HCT116 (cell line): Measurements from ENCODE around the gene SYTL2. TPM values are rescaled to one million over a fixed set of nuclear protein-coding genes. Genes with fewer than 3 reads are reported as not detected.

Experiments used
- ATAC-seq: fragments of 200-7000 bp; cut with Tn5 transposase; 2 replicates; pipeline ENCODE4 v1.9.1; 2020; ENCODE audit warnings: mild to moderate bottlenecking, moderate library complexity
- BruUV-seq: library from RNA; stranded (reverse); fragments of 400-500 nt; replicated peaks from 2 replicates; lab custom pipeline; 2021; lab: Mats Ljungman, UMichigan
- CTCF ChIA-PET: fragments of 300-600 bp; sonication (Branson Sonifier 250); formaldehyde crosslinking; loops from one replicate; lab custom pipeline; 2021; ENCODE audit warnings: antibody characterized with exemption; lab: Charles Lee
- POLR2A ChIA-PET: fragments of 300-600, 350-600 bp; sonication (Branson Sonifier 250); formaldehyde crosslinking; loops from one replicate; lab custom pipeline; 2021; ENCODE audit warnings: antibody characterized with exemption; lab: Charles Lee
- RAD21 ChIA-PET, 2 experiments: fragments of 300-600 bp; sonication (Branson Sonifier 250); formaldehyde crosslinking; loops; one replicate each; lab custom pipeline; 2023; ENCODE audit warnings: low total read pairs in 2 of 2; ENCODE audit not compliant: uncharacterized antibody in 2 of 2, unreplicated experiment in 2 of 2, low non-redundant PET in 1 of 2; lab: Charles Lee
- DNase-seq: peaks from one replicate; pipeline ENCODE4 v3.0.0-alpha.2; 2010; ENCODE audit warnings: low read depth, low spot score
- H2AFZ ChIP-seq: fragments of 200-600 bp; shearing (Covaris generic), sonication (generic); 2 replicates; pipeline ENCODE4 v1.6.1; 2017; ENCODE audit warnings: low read depth, mixed run types, mixed read lengths, antibody characterized with exemption, low read length; ENCODE audit not compliant: poor library complexity, severe bottlenecking
- H3K27ac ChIP-seq: 2 replicates; pipeline ENCODE4 v1.5.1; 2012; ENCODE audit warnings: low read depth, low read length
- H3K27me3 ChIP-seq: fragments of 200-600 bp; sonication (generic); 2 replicates; pipeline ENCODE4 v1.6.1; 2016; ENCODE audit warnings: mixed run types, low read length, mixed read lengths; ENCODE audit not compliant: insufficient read depth
- H3K36me3 ChIP-seq, 2 experiments: fragments of 200-500 bp in 1 of 2; fragments of 200-600 bp in 1 of 2; sonication (Bioruptor generic) in 1 of 2; sonication (generic) in 1 of 2; 2 replicates each; pipeline versions ENCODE4 v1.5.1 to v1.6.1; 2014 to 2016; ENCODE audit warnings: low read length in 2 of 2, inconsistent platforms in 1 of 2, mixed read lengths in 1 of 2, mixed run types in 1 of 2; ENCODE audit not compliant: insufficient read depth in 2 of 2, control insufficient read depth in 1 of 2
- H3K4me1 ChIP-seq, 2 experiments: fragments of 200-600 bp in 1 of 2; sonication (generic) in 1 of 2; 2 replicates each; pipeline versions ENCODE4 v1.5.1 to v1.6.1; 2012 to 2017; ENCODE audit warnings: low read length in 2 of 2, inconsistent platforms in 1 of 2, mild to moderate bottlenecking in 1 of 2, mixed read lengths in 1 of 2, mixed run types in 1 of 2, moderate library complexity in 1 of 2; ENCODE audit not compliant: insufficient read depth in 2 of 2, control insufficient read depth in 1 of 2
- H3K4me2 ChIP-seq: fragments of 200-600 bp; sonication (generic); 2 replicates; pipeline ENCODE4 v1.6.1; 2017; ENCODE audit warnings: mixed run types, low read length, mixed read lengths
- H3K4me3 ChIP-seq, 2 experiments: fragments of 200-600 bp in 1 of 2; sonication (generic) in 1 of 2; replicated peaks in 1 of 2; 2 replicates each; pipeline ENCODE4 v1.5.1; 2011 to 2016; ENCODE audit warnings: low read length in 2 of 2, control low read depth in 1 of 2, low read depth in 1 of 2, mild to moderate bottlenecking in 1 of 2, mixed read lengths in 1 of 2, mixed run types in 1 of 2
- H3K79me2 ChIP-seq: fragments of 200-600 bp; sonication (generic); 2 replicates; pipeline ENCODE4 v1.6.1; 2017; ENCODE audit warnings: mild to moderate bottlenecking, mixed run types, low read length, moderate library complexity, mixed read lengths; ENCODE audit not compliant: insufficient read depth
- H3K9ac ChIP-seq: fragments of 200-600 bp; sonication (generic); 2 replicates; pipeline ENCODE4 v1.6.1; 2016; ENCODE audit warnings: low read length, mixed read lengths
- H3K9me2 ChIP-seq: fragments of 200-600 bp; sonication (generic), shearing (Covaris generic); 2 replicates; pipeline ENCODE4 v1.6.1; 2017; ENCODE audit warnings: mixed run types, mild to moderate bottlenecking, moderate library complexity; ENCODE audit not compliant: insufficient read depth
- H3K9me3 ChIP-seq, 2 experiments: fragments of 200-500 bp in 1 of 2; fragments of 200-600 bp in 1 of 2; sonication (Bioruptor generic) in 1 of 2; sonication (generic) in 1 of 2; 2 replicates each; pipeline ENCODE4 v1.6.1; 2014 to 2017; ENCODE audit warnings: low read length in 2 of 2, mixed read lengths in 2 of 2, inconsistent platforms in 1 of 2, low read depth in 1 of 2, mild to moderate bottlenecking in 1 of 2, mixed run types in 1 of 2, moderate library complexity in 1 of 2; ENCODE audit not compliant: control insufficient read depth in 1 of 2, insufficient read depth in 1 of 2
- H4K20me1 ChIP-seq: fragments of 200-600 bp; sonication (generic), shearing (Covaris generic); 2 replicates; pipeline ENCODE4 v1.6.1; 2017; ENCODE audit warnings: mixed run types, mild to moderate bottlenecking, moderate library complexity; ENCODE audit not compliant: insufficient read depth
- CBX3 ChIP-seq: IDR thresholded peaks from 2 replicates; pipeline ENCODE4 v1.6.1; 2012; ENCODE audit warnings: low read depth
- ELF1 ChIP-seq: IDR thresholded peaks from 2 replicates; pipeline ENCODE4 v1.6.1; 2012; ENCODE audit warnings: low read depth, borderline replicate concordance
- EZH2 ChIP-seq: fragments of 200-600 bp; sonication (generic); IDR thresholded peaks from 2 replicates; pipeline ENCODE4 v1.6.1; 2017; ENCODE audit warnings: antibody characterized with exemption, mixed run types
- EZH2phosphoT487 ChIP-seq: fragments of 200-600 bp; IDR thresholded peaks from 2 replicates; pipeline ENCODE4 v1.6.1; 2018; ENCODE audit warnings: antibody characterized with exemption, borderline replicate concordance
- JUND ChIP-seq: IDR thresholded peaks from 2 replicates; pipeline ENCODE4 v1.6.1; 2012
- POLR2A ChIP-seq: IDR thresholded peaks from 2 replicates; pipeline ENCODE4 v1.7.0; 2011; ENCODE audit warnings: borderline replicate concordance; ENCODE audit not compliant: insufficient read depth, insufficient read length; ENCODE audit errors: extremely low read depth
- SIN3A ChIP-seq: IDR thresholded peaks from 2 replicates; pipeline ENCODE4 v1.6.1; 2012; ENCODE audit warnings: low read depth
- SP1 ChIP-seq: IDR thresholded peaks from 2 replicates; pipeline ENCODE4 v1.6.1; 2012; ENCODE audit warnings: low read depth
- TCF7L2 ChIP-seq: IDR thresholded peaks from 2 replicates; pipeline ENCODE4 v1.7.0; 2011; ENCODE audit warnings: borderline replicate concordance, inconsistent platforms; ENCODE audit not compliant: insufficient read depth, insufficient read length; ENCODE audit errors: extremely low read depth
- YY1 ChIP-seq: IDR thresholded peaks from 2 replicates; pipeline ENCODE4 v1.6.1; 2011; ENCODE audit warnings: low read length, low read depth, moderate library complexity, mild to moderate bottlenecking; ENCODE audit not compliant: insufficient replicate concordance; ENCODE audit errors: extremely low read depth
- ZNF274 ChIP-seq: fragments of 200-500 bp; sonication (Bioruptor generic); IDR thresholded peaks from 2 replicates; pipeline ENCODE4 v1.6.1; 2014; ENCODE audit warnings: mild to moderate bottlenecking, low read depth, low read length, inconsistent platforms
- intact Hi-C: fragments of 100-400 bp; cut with micrococcal nuclease; formaldehyde crosslinking; loops from 2 replicates; pipeline ENCODE4 v1.10.0; 2022
- total RNA-seq: library from RNA; stranded (reverse); gene quantifications from one replicate; pipeline ENCODE4 v1.2.1, GENCODE V29; 2021; ENCODE audit not compliant: unreplicated experiment
- TF ChIP-seq, protein P1 (sequence below): IDR thresholded peaks from 2 replicates; pipeline ENCODE4 v1.6.1; 2012; ENCODE audit warnings: low read depth
- TF ChIP-seq, protein P2 (sequence below): IDR thresholded peaks from 2 replicates; pipeline ENCODE4 v1.6.1; 2012
- TF ChIP-seq, protein P3 (sequence below): IDR thresholded peaks from 2 replicates; pipeline ENCODE4 v1.6.1; 2012
- TF ChIP-seq, protein P4 (sequence below), 3 experiments: fragments of 200-600 bp in 1 of 3; sonication (generic) in 1 of 3; IDR thresholded peaks in 2 of 3; conservative IDR thresholded peaks in 1 of 3; 2 replicates each; pipeline ENCODE4 v1.5.1; 2012 to 2017; ENCODE audit warnings: low read depth in 2 of 3, low read length in 2 of 3, antibody characterized with exemption in 1 of 3, borderline replicate concordance in 1 of 3, control low read depth in 1 of 3, mild to moderate bottlenecking in 1 of 3, mixed read lengths in 1 of 3, mixed run types in 1 of 3, moderate library complexity in 1 of 3; ENCODE audit not compliant: insufficient read depth in 1 of 3

SYTL2 gene
- total RNA-seq, 1 experiment from 2014 or later: 12.6 TPM

DNA sequence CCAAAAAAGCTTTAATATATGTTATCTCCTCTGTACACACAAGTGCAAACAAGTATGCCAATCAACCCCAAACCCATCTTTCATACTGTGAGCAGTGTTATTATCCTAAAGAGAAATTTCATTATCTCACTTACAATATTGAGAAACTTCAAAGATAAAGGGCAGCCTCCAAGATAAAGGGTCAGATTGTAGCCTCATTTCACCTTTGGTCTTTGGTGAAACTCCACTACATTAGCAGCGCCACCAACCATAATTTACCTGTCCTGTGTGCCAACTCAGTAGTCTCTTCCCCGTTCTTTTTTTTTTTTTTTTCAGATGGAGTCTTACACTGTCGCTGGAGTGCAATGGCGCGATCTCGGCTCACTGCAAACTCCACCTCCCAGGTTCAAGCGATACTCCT, 9.4 kb downstream of the SYTL2 start:
- H3K36me3 ChIP-seq: no peaks in the 10 kb centered on the region
- H3K9ac ChIP-seq: no peak overlapping the region
- H3K4me2 ChIP-seq: no peak overlapping the region
- CTCF ChIA-PET: no interaction called here
- H4K20me1 ChIP-seq: no peaks in the 10 kb centered on the region
- no TSS peak for BruUV-seq
- peaks cover 0 to 8% of the 10 kb centered on the region in 2 experiments; a peak in 2 of 4 replicates for H3K4me1 ChIP-seq
- ATAC-seq (no peak), DNase-seq (no peak)
- no peaks in the 10 kb centered on the region for H3K9me2 ChIP-seq
- intact Hi-C loops: no loop called here
- no peak overlapping the region for H3K27ac ChIP-seq
- RAD21 ChIA-PET: no interaction called here
- POLR2A ChIA-PET: no interaction called here
- H3K4me3 ChIP-seq: no peak overlapping the region
- H3K27me3 ChIP-seq: no peaks in the 10 kb centered on the region
- no peak overlapping the region for H2AFZ ChIP-seq
- H3K79me2 ChIP-seq: no peaks in the 10 kb centered on the region
- no peaks in the 10 kb centered on the region for H3K9me3 ChIP-seq
- no peak for TF ChIP-seq SIN3A
- TF ChIP-seq EZH2phosphoT487: no peak
- no peak for TF ChIP-seq JUND
- no peak for TF ChIP-seq TCF7L2
- no peak for TF ChIP-seq POLR2A
- TF ChIP-seq, protein P1, sequence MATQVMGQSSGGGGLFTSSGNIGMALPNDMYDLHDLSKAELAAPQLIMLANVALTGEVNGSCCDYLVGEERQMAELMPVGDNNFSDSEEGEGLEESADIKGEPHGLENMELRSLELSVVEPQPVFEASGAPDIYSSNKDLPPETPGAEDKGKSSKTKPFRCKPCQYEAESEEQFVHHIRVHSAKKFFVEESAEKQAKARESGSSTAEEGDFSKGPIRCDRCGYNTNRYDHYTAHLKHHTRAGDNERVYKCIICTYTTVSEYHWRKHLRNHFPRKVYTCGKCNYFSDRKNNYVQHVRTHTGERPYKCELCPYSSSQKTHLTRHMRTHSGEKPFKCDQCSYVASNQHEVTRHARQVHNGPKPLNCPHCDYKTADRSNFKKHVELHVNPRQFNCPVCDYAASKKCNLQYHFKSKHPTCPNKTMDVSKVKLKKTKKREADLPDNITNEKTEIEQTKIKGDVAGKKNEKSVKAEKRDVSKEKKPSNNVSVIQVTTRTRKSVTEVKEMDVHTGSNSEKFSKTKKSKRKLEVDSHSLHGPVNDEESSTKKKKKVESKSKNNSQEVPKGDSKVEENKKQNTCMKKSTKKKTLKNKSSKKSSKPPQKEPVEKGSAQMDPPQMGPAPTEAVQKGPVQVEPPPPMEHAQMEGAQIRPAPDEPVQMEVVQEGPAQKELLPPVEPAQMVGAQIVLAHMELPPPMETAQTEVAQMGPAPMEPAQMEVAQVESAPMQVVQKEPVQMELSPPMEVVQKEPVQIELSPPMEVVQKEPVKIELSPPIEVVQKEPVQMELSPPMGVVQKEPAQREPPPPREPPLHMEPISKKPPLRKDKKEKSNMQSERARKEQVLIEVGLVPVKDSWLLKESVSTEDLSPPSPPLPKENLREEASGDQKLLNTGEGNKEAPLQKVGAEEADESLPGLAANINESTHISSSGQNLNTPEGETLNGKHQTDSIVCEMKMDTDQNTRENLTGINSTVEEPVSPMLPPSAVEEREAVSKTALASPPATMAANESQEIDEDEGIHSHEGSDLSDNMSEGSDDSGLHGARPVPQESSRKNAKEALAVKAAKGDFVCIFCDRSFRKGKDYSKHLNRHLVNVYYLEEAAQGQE: no peak
- TF ChIP-seq, protein P2, sequence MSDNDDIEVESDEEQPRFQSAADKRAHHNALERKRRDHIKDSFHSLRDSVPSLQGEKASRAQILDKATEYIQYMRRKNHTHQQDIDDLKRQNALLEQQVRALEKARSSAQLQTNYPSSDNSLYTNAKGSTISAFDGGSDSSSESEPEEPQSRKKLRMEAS: no peak
- TF ChIP-seq EZH2: no peak
- no peak for TF ChIP-seq CBX3
- no peak for TF ChIP-seq ZNF274
- TF ChIP-seq, protein P3, sequence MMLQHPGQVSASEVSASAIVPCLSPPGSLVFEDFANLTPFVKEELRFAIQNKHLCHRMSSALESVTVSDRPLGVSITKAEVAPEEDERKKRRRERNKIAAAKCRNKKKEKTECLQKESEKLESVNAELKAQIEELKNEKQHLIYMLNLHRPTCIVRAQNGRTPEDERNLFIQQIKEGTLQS: no peak
- TF ChIP-seq, protein P4, sequence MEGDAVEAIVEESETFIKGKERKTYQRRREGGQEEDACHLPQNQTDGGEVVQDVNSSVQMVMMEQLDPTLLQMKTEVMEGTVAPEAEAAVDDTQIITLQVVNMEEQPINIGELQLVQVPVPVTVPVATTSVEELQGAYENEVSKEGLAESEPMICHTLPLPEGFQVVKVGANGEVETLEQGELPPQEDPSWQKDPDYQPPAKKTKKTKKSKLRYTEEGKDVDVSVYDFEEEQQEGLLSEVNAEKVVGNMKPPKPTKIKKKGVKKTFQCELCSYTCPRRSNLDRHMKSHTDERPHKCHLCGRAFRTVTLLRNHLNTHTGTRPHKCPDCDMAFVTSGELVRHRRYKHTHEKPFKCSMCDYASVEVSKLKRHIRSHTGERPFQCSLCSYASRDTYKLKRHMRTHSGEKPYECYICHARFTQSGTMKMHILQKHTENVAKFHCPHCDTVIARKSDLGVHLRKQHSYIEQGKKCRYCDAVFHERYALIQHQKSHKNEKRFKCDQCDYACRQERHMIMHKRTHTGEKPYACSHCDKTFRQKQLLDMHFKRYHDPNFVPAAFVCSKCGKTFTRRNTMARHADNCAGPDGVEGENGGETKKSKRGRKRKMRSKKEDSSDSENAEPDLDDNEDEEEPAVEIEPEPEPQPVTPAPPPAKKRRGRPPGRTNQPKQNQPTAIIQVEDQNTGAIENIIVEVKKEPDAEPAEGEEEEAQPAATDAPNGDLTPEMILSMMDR (IDR thresholded peaks at IDR 0.05 in 2 of 3, conservative IDR thresholded peaks at IDR 0.05 in 1 of 3; ENCODE audit: borderline replicate concordance in 1 of 3, insufficient read depth in 1 of 3, low read depth in 2 of 3, low read length in 2 of 3): no peak
- no peak for TF ChIP-seq ELF1
- TF ChIP-seq SP1: no peak
- TF ChIP-seq YY1: no peak
